Central memory CD8-positive, alpha-beta T cell (primary cell): ENCODE data around the gene CACNA2D1.

Experiments used
- ATAC-seq: fragments of 150-1000 bp; cut with Tn5 transposase; replicated peaks from 2 replicates; pipeline ENCODE4 v1.10.0; 2022; ENCODE audit warnings: mild to moderate bottlenecking, moderate FRiP score, moderate number of reproducible peaks; ENCODE audit not compliant: poor library complexity, severe bottlenecking; ENCODE audit errors: extremely low read depth
- DNase-seq, 2 donors: peaks; one replicate each; pipeline ENCODE4 v3.0.0; 2021; ENCODE audit warnings: low spot score in 2 of 2
- H3K27ac Mint-ChIP-seq: one replicate; pipeline ENCODE4 v1.8.0; 2022; ENCODE audit warnings: low read depth, mild to moderate bottlenecking, moderate library complexity, mixed read lengths
- H3K27me3 Mint-ChIP-seq: one replicate; pipeline ENCODE4 v1.8.0; 2022; ENCODE audit warnings: mixed read lengths
- H3K36me3 Mint-ChIP-seq: one replicate; pipeline ENCODE4 v1.8.0; 2022; ENCODE audit warnings: mild to moderate bottlenecking, moderate library complexity, mixed read lengths; ENCODE audit not compliant: insufficient read depth
- H3K4me1 Mint-ChIP-seq: one replicate; pipeline ENCODE4 v1.8.0; 2022; ENCODE audit warnings: mixed read lengths
- H3K4me3 Mint-ChIP-seq: one replicate; pipeline ENCODE4 v1.8.0; 2022; ENCODE audit warnings: mild to moderate bottlenecking, moderate library complexity, mixed read lengths
- H3K9me3 Mint-ChIP-seq: one replicate; pipeline ENCODE4 v1.8.0; 2022; ENCODE audit warnings: mixed read lengths

The CACNA2D1 gene

DNA sequence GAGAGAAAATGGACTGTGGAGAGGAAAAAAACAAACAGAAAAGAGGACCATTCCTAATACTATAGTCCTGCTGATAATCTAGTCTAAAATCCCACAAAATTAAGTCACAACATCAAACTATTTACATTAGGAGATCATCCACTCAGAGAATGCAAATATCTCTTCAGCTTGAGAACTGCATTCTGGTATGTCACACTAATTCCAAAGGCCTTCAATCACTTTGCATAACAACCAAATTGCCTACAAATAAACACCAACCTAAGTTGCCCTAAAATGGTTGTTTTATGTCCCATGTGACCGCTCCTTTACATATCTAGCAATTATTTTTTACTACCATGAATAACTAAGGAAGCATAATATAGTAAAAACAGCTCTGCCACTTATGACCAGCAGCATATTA, 264.3 kb downstream of the CACNA2D1 start:
- Mint-ChIP-seq H3K27me3 (no peaks in the 10 kb centered on the region), H3K27ac (no peak overlapping the region), H3K36me3 (peaks cover 2% of the 10 kb centered on the region), H3K9me3 (peaks cover 13% of the 10 kb centered on the region), H3K4me3 (no peak overlapping the region), H3K4me1 (no peaks in the 10 kb centered on the region)
- DNase-seq, result no peak
- ATAC-seq, result no peak

DNA sequence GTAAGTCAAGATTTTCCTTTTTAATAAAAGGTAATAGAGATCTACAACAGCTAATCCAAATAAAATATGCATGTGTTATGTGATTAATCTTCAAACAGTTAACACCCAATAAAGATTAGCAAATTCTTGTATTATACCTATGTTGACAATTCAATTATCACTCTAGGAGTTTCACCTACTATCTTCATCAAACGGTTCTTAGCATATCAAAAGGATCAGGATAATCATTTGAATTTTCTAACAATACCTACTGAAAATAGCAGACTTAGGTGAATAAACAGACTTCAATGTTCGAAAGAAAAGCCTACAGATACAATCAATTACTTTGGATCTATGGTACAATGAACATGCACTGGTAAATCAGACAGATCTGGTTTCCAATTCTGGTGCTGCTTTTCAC, 268.3 kb downstream of the CACNA2D1 start:
- ATAC-seq (no peak), DNase-seq (no peak)
- Mint-ChIP-seq H3K9me3 (peaks cover 13% of the 10 kb centered on the region), H3K4me3 (no peak overlapping the region), H3K27ac (no peak overlapping the region), H3K4me1 (no peaks in the 10 kb centered on the region), H3K36me3 (peaks cover 2% of the 10 kb centered on the region), H3K27me3 (no peaks in the 10 kb centered on the region)

DNA sequence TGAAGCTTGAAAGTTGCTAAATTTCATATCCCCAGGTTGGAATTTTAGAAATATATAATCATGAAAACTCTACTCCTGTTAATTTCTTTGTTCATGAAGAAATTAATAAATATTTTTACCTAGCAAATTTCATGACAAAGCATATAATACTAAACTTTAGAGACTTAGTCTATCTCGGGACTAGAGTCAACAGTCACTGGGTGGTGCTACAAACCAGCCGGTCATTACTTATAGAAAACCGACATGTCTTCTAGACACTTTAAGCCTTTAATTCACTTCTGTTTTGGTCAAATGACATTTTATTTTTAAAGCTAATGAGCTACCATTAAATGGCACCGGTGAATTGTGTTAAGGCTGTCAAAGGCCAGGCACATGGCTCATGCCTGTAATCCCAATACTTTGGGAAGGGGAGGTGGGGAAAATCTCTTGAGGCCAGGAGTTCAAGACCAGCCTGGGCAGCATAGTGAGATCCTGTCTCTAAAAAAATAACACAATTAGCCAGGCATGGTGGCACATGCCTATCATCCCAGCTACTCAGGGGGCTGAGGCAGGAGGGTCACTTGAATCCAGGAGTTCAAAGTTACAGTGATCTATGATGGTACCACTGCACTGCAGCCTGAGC, 270.1 kb downstream of the CACNA2D1 start:
- H3K4me3 Mint-ChIP-seq, result no peak overlapping the region
- DNase-seq (no peak), ATAC-seq (no peak)
- H3K36me3 Mint-ChIP-seq, result no peaks in the 10 kb centered on the region
- no peaks in the 10 kb centered on the region for H3K27me3 Mint-ChIP-seq
- H3K9me3 Mint-ChIP-seq, result peaks cover 3% of the 10 kb centered on the region
- no peaks in the 10 kb centered on the region for H3K4me1 Mint-ChIP-seq
- no peak overlapping the region for H3K27ac Mint-ChIP-seq

DNA sequence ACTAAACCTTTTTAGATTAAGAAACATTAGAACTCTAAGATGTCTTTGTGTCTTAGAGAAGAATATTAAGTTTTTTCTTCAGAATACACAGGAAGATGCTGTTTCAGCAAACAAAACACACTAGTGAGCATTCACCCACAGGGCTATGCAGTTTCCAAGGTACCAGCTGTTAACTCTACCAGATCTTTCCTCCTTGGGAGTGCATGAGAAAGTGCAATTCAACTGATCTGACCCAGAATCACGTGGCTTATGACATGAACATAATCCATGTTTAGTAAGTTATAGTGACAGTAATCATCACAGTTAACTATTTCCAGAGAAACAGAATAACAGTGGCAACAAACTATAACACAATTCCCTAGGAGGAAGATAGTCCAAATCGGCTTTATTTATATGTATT, 270.7 kb downstream of the CACNA2D1 start:
- ATAC-seq, result no peak
- no peaks in the 10 kb centered on the region for H3K4me1 Mint-ChIP-seq
- no peak overlapping the region for H3K27ac Mint-ChIP-seq
- H3K4me3 Mint-ChIP-seq, result no peak overlapping the region
- H3K9me3 Mint-ChIP-seq, result no peaks in the 10 kb centered on the region
- no peak for DNase-seq
- no peaks in the 10 kb centered on the region for H3K36me3 Mint-ChIP-seq
- no peaks in the 10 kb centered on the region for H3K27me3 Mint-ChIP-seq

DNA sequence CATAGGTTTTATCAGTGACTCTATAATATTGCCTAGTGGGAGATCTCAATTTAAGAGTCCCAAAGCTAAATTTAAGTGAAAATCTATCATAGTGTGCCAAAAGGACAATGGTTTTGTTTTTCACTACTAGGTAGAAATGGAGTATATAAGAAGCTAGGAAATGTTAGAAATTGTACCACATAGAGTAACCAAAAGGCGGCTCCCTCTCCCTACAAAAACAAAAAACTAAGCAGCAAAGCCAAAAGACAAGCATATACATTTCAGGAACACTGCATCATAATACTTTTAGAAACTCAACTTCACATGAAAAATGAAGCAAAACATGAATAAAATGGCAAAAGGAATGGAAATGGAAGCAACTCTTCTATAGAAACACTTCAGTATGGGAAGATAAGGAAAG, 271.6 kb downstream of the CACNA2D1 start:
- Mint-ChIP-seq H3K9me3 (no peaks in the 10 kb centered on the region), H3K36me3 (no peaks in the 10 kb centered on the region), H3K4me3 (no peak overlapping the region), H3K27me3 (no peaks in the 10 kb centered on the region), H3K4me1 (no peaks in the 10 kb centered on the region), H3K27ac (no peak overlapping the region)
- no peak for ATAC-seq
- no peak for DNase-seq

DNA sequence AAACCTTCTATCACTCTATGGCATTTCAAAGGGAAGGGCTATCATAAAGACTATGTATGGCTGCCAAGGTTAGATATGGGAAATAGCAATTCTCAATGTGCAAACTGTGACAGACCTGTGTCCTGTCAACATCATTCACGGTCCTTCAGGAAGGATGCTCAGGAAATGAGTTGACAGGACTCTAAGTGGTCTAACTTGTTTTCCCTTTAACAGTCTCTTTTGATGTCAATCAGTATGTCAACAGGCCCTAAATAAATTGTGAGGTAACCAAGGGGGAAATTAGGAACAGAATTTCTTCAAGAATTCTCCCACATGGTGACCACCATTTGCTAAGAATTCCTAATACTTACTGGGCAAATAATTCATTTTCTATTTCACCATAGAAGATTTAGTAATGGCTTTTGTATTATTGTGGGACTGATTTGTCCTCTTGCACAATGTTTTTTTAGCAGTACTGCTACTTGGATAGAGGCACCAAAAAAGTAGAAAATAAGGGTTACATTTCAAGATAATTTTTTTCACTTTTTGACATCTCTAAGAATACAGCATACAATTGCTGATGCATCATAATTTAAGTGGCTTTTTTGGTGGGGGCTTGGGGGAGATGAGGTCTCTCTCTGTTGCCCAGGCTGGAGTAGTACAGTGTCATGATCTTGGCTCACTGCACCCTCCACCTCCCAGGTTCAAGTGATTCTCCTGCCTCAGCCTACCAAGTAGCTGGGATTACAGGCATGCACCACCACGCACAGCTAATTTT, 275.8 kb downstream of the CACNA2D1 start:
- no peak overlapping the region for H3K4me3 Mint-ChIP-seq
- DNase-seq, result no peak
- no peaks in the 10 kb centered on the region for H3K27me3 Mint-ChIP-seq
- peaks cover 10% of the 10 kb centered on the region for H3K9me3 Mint-ChIP-seq
- ATAC-seq, result no peak
- no peaks in the 10 kb centered on the region for H3K4me1 Mint-ChIP-seq
- H3K27ac Mint-ChIP-seq, result no peak overlapping the region
- no peaks in the 10 kb centered on the region for H3K36me3 Mint-ChIP-seq

DNA sequence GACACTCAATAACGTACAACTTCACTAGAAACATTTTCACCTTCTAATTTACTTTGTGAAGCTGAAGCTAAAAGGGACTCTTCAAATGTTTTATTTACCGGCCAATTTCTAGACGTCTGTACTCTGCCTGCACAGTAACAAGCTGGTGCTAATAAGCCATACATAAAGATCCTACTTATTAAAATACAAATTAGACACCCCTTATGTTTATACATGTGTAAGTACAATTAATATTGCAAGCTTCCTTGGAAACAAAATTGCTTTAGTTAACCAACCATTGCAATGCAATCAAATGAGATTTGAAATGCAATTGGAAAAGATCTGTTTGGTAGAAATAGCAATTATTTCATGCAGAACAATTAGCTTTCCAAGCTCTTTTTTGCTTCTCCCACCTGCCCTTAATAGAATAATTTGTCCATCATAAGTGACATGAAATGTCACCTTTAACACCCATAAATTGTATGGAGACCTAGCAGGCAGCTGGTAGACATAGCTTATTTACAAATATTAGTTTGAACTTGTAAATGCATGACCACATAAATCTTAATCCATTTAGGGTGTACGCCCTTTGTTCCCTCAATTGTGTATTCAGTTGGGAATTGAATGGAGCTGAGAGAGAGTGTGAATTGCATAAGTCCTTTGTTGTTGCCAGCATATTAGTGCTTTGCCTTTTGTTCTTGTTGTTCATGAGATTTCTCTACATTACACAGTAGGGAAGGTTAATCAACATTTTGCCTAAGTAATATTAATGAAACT, 277.1 kb downstream of the CACNA2D1 start:
- Mint-ChIP-seq H3K4me1 (no peaks in the 10 kb centered on the region), H3K9me3 (peaks cover 17% of the 10 kb centered on the region), H3K36me3 (no peaks in the 10 kb centered on the region), H3K4me3 (no peak overlapping the region), H3K27me3 (no peaks in the 10 kb centered on the region), H3K27ac (no peak overlapping the region)
- DNase-seq (no peak), ATAC-seq (no peak)

DNA sequence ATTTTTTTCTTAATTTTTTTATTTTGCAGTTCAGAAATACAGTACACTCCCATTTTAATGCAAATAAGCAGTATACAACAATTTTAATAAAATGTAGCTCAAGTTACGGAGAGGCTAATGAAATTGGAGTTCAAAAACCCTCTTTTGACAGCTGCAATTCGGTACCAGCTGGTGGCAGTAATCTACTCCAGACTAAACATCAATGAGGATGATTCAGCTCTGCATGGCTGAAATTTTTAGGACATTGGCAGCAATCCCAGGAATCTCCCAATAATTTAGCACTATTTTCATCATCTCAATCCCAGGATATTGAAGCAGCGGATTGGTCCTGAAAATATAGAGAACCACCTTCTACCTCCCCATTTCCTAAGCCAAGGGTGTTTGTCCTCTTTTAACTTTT, 278.8 kb downstream of the CACNA2D1 start:
- Mint-ChIP-seq H3K27ac (no peak overlapping the region), H3K27me3 (no peaks in the 10 kb centered on the region), H3K9me3 (peaks cover 22% of the 10 kb centered on the region), H3K4me3 (no peak overlapping the region), H3K4me1 (no peaks in the 10 kb centered on the region), H3K36me3 (no peaks in the 10 kb centered on the region)
- ATAC-seq (no peak), DNase-seq (no peak)

DNA sequence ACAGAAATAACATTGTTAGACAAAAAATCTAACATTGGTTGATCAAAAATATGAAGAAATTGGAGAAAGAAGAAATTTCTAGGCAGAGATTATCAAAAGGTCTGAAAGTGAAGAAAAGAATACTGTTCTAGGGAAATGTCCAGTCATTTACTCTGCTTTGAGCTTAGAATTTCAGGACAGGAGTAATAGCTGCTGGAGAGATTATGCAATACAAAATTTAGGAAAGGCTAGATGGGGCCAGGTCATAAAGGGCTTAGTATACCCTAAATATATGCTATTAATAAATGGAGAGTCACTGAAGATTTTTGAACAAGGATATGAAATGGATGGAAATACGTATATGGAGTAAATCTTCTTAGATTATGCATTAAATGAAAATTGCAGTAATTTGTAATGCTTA, 279.2 kb downstream of the CACNA2D1 start:
- H3K27me3 Mint-ChIP-seq, result no peaks in the 10 kb centered on the region
- H3K4me3 Mint-ChIP-seq, result no peak overlapping the region
- H3K27ac Mint-ChIP-seq, result no peak overlapping the region
- H3K4me1 Mint-ChIP-seq, result no peaks in the 10 kb centered on the region
- peaks cover 22% of the 10 kb centered on the region for H3K9me3 Mint-ChIP-seq
- no peak for ATAC-seq
- DNase-seq, result no peak
- no peaks in the 10 kb centered on the region for H3K36me3 Mint-ChIP-seq

DNA sequence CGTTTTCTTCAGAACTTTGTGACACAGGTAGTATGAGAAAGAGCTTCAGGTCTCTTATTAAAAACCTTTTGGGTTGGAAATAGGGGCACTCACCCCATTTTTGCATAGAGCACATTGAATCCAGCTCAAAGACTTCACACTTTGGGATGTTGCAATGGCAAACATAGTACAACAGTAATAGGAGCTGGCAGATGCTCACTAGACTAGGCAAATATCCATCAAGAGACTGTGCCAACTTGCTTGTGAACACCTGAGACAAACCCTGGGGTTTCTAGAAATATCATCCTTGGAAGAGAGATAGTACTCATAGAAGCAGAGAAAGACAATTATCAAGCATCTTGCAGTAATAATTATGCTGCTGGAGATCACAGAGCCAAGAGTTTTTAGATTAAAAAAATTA, 280.0 kb downstream of the CACNA2D1 start:
- no peak overlapping the region for H3K4me3 Mint-ChIP-seq
- DNase-seq (no peak), ATAC-seq (no peak)
- no peak overlapping the region for H3K27ac Mint-ChIP-seq
- no peaks in the 10 kb centered on the region for H3K27me3 Mint-ChIP-seq
- no peaks in the 10 kb centered on the region for H3K4me1 Mint-ChIP-seq
- H3K9me3 Mint-ChIP-seq, result peaks cover 22% of the 10 kb centered on the region
- H3K36me3 Mint-ChIP-seq, result no peaks in the 10 kb centered on the region

DNA sequence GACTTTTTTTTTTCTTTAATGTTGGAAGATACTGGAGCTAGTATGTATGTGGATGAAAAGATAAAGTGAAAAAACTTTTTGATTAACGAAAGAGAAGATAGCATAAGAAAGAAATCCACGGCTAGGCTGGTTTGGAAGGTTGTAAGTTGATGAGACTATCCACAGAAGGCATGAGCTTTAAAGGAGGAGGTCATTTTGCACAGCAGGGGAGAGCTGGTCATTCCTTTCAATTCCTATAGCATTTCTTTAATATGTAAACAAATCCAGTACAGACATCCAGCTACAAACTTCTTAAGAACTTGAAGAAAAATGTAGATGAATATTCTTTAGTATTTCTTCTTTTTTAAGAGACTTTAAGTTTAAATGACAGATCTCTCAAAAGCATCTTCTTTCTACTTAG, 281.3 kb downstream of the CACNA2D1 start:
- H3K27ac Mint-ChIP-seq, result no peak overlapping the region
- no peaks in the 10 kb centered on the region for H3K36me3 Mint-ChIP-seq
- ATAC-seq (no peak), DNase-seq (no peak)
- no peaks in the 10 kb centered on the region for H3K4me1 Mint-ChIP-seq
- H3K27me3 Mint-ChIP-seq, result no peaks in the 10 kb centered on the region
- H3K4me3 Mint-ChIP-seq, result no peak overlapping the region
- peaks cover 22% of the 10 kb centered on the region for H3K9me3 Mint-ChIP-seq

DNA sequence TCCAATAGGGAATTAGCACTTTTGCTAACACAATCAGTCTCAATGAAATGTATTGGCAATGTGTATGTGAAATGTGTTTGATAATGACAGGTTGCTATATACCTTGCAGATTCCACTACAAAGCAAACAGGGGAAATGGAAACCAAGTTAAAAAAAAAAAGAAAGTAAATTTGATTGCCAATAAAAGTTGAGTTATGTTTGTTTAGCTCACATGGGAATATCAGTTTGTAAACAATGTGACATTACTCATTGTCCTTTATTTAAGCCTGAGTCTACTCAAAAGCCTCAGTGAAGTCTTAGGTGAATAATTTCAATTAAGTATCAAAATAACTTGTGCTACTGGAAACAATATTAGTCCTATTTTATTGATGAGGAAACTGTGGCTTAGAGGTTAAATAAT, 285.2 kb downstream of the CACNA2D1 start:
- Mint-ChIP-seq H3K4me1 (no peaks in the 10 kb centered on the region), H3K9me3 (peaks cover 14% of the 10 kb centered on the region), H3K27ac (no peak overlapping the region), H3K27me3 (no peaks in the 10 kb centered on the region), H3K36me3 (no peaks in the 10 kb centered on the region), H3K4me3 (no peak overlapping the region)
- ATAC-seq (no peak), DNase-seq (no peak)

DNA sequence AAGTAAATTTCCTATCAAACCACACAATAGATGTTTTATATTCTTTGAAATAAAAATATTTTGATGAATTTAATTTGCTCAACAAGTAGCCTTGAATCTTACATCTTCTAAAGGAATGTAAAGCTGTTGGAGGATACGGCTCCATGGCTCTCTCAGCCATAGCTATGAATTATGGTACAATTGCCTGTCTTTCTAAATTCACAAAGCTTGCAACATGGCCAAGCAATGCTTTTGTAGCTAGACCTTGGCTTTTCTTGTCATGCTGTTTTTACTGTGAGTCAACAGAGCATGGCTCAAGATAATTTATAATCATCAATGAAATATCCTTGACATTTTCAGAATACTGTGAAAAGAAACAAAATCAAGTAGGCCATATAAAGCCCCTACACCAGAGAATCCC, 286.7 kb downstream of the CACNA2D1 start:
- DNase-seq (no peak), ATAC-seq (no peak)
- no peaks in the 10 kb centered on the region for H3K36me3 Mint-ChIP-seq
- H3K4me1 Mint-ChIP-seq, result no peaks in the 10 kb centered on the region
- H3K9me3 Mint-ChIP-seq, result peaks cover 9% of the 10 kb centered on the region
- H3K4me3 Mint-ChIP-seq, result no peak overlapping the region
- no peak overlapping the region for H3K27ac Mint-ChIP-seq
- no peaks in the 10 kb centered on the region for H3K27me3 Mint-ChIP-seq
